Measurements from ENCODE around the gene ALKBH5.

ALKBH5 gene

DNA sequence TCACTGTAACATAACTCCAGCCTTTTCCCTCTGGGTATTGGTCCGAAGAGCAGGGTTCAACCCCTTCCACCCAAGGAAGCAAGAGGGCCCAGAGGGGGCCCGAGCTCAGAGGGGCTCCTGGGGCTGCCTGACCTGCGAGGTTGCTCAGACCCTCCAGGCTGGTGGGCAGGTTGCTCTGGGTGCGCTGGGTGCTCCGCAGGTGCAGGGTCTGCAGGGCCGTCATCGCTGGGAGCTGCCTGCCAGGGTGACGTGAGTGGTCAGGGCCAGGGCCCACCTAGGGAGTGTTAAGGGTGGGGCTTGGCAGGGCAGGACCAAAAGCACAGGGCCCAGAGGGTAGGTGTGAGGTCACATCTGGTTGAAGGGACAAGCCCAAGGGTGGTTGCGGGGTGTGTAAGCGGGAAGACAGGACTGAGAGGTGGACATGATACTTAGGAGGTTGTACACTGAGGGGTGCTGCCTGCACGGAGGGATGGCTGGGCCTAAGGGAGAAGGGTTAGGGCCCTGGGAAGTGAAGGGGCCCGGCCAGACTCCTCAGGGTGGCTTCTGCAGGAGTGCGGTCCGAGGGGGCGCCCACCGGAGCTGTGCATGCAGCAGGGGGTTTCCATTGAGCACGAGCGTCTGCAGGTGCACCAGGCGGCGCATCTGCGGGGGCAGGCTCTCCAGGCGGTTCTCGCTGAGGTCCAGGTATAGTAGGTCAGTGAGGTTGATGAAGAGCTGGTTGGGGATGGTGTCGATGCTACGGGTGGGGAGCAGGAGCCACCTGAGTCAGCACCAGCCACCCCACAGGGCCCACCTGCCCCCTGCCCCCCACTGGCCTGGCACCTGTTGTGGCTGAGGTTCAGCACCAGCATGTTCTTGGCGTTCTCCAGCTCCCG is 70.6 kb downstream of the ALKBH5 start:
- TF ChIP-seq, protein P1, sequence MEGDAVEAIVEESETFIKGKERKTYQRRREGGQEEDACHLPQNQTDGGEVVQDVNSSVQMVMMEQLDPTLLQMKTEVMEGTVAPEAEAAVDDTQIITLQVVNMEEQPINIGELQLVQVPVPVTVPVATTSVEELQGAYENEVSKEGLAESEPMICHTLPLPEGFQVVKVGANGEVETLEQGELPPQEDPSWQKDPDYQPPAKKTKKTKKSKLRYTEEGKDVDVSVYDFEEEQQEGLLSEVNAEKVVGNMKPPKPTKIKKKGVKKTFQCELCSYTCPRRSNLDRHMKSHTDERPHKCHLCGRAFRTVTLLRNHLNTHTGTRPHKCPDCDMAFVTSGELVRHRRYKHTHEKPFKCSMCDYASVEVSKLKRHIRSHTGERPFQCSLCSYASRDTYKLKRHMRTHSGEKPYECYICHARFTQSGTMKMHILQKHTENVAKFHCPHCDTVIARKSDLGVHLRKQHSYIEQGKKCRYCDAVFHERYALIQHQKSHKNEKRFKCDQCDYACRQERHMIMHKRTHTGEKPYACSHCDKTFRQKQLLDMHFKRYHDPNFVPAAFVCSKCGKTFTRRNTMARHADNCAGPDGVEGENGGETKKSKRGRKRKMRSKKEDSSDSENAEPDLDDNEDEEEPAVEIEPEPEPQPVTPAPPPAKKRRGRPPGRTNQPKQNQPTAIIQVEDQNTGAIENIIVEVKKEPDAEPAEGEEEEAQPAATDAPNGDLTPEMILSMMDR (IDR thresholded peaks at IDR 0.05; ENCODE audit: borderline replicate concordance, control extremely low read depth, extremely low read depth, insufficient read depth, missing control alignments), result no peak
- DNase-seq (ENCODE audit: low spot score), result no peak
- in situ Hi-C loops (cut with MboI; ENCODE audit: low sequenced_read_pairs, unreplicated experiment), result no loop called here

GRCh38 chr17:18254888-18255649 is 71.4 kb downstream of the ALKBH5 start:
- in situ Hi-C loops (cut with MboI; ENCODE audit: low sequenced_read_pairs, unreplicated experiment), result no loop called here
- DNase-seq (ENCODE audit: low spot score), result no peak
- TF ChIP-seq, protein P1 (IDR thresholded peaks at IDR 0.05; ENCODE audit: borderline replicate concordance, control extremely low read depth, extremely low read depth, insufficient read depth, missing control alignments), result no peak

DNA sequence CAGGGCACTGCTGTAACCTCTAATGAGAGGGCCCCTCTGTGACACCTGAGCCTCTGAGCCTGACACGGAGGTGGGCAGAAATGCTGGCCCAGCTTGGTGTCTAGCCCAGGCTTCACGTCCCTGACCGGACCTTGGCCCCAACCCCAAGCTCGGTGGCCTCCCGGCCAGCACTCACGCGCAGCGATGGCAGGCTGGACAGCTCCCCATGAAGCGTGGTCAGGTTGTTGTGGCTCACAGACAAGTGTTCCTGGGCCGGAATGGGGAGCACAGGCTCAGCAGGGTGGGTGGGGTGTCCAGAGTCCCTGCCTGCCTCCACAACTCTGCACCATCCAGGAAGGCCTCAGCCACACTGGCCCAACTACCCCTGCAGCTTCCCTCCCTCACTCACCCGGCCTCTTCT is 72.7 kb downstream of the ALKBH5 start:
- in situ Hi-C loops (cut with MboI; ENCODE audit: low sequenced_read_pairs, unreplicated experiment), result no loop called here
- DNase-seq (ENCODE audit: low spot score), result no peak
- TF ChIP-seq, protein P1 (IDR thresholded peaks at IDR 0.05; ENCODE audit: borderline replicate concordance, control extremely low read depth, extremely low read depth, insufficient read depth, missing control alignments), result no peak

DNA sequence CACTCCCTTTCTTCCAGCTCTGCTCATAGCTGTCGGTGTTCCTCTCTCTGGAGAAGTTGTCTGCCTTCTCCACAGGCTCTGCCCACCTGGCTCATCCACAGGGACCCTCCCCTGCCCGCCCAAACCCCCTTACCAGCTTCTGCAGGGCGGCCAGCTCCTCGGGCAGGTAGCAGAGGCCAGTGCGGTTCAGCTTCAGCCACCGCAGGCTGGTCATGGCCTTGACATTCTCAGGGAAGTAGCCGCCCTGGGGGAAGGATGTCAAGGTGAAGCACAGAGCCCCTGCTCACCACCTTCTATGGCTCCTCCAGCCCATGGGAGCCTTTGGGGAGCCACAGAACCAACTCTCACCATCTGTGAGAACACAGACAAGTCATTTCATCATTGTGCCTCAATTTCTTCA is 73.1 kb downstream of the ALKBH5 start:
- in situ Hi-C loops (cut with MboI; ENCODE audit: low sequenced_read_pairs, unreplicated experiment), result no loop called here
- TF ChIP-seq, protein P1 (IDR thresholded peaks at IDR 0.05; ENCODE audit: borderline replicate concordance, control extremely low read depth, extremely low read depth, insufficient read depth, missing control alignments), result no peak
- no peak for DNase-seq (ENCODE audit: low spot score)

DNA sequence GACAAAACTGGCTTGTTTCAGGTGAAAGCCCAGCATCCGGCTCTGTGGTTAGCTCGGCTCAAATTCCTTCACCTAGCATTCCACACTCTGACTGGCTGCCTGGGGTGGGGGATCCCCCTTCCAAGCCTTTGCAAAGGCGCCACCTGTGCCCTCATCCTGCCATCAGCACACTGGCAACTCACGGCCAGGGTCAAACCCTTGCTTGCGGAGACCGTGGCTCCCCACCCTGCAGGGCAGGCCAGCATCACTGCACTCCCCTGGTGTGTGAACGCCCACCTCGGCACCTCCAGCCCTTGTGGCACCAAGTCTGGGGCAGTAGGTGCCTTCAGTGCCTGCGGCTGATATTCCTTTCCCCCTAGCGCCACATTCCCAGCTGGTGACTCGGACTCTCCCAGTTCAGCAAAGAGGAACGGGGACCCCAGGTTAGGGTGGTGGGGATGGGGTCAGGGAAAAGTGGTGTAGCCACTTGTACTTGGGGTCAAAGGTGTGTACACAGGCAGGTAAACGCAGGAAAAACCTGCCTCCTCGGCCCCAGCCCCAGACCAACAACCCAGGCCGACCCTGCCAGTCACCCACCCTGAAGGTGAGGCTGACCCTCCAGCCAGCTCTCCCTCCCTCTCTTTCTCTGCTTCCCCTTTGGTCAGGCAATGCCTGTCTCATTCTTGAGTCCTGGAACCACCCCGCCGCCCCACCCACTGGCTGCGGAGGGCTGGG is 73.8 kb downstream of the ALKBH5 start:
- DNase-seq (ENCODE audit: low spot score), result peak; percentile 72
- TF ChIP-seq, protein P1 (IDR thresholded peaks at IDR 0.05; ENCODE audit: borderline replicate concordance, control extremely low read depth, extremely low read depth, insufficient read depth, missing control alignments), result no peak
- in situ Hi-C loops (cut with MboI; ENCODE audit: low sequenced_read_pairs, unreplicated experiment), result no loop called here

DNA sequence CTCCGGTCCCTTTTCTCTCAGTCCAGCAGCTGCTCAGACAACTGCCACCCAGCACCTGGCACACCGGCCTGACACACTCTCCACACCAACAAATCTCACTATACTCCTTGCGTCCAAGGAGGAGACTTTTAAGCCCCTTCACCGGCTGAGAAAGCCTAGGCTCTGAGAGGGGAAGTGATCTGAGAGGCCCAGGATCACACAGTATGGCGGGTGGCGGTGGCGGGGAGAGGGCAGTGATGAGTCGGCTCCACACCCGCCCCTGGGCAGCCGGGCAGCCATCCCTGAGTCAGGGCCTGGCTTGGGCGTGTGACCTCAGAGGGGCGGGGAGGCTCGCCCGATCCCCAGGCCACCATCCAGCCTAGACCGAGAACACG is 74.3 kb downstream of the ALKBH5 start:
- in situ Hi-C loops (cut with MboI; ENCODE audit: low sequenced_read_pairs, unreplicated experiment), result no loop called here
- TF ChIP-seq, protein P1 (IDR thresholded peaks at IDR 0.05; ENCODE audit: borderline replicate concordance, control extremely low read depth, extremely low read depth, insufficient read depth, missing control alignments), result no peak
- DNase-seq (ENCODE audit: low spot score), result peak; percentile 81

Measured in GM13976 (cell line).